ENCODE results near the gene TEX264. TPM values are rescaled to one million over a fixed set of nuclear protein-coding genes. Genes with fewer than 3 reads are reported as not detected.

The TEX264 gene
- total and polyA plus RNA-seq, 2 donors (not counting 1 experiment from before 2014, with no cell fraction given): 34.3 to 51.0 TPM

DNA sequence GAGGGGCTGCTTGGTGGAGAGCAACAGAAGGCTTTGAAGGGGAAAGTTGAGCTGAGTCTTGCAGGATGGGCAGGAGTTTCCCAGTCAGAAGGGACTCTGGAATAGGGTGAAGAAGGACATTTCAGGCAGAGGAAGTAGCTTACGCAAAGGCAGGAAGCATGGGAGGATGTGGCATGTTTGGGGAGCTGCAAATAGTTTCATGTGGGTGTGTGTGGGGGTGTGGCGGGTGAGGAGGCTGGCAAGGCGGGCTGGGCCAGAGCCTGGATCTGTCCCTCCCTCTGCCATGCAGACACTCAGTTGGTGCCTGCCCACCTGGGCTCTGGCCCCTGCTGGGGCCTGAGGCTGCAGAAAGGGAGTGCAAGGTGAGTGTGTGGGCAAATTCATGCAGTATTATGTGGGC lies 10.4 kb downstream of the TEX264 start:
- Histone ChIP-seq H3K9me3 (ENCODE audit: control insufficient read depth, insufficient read depth, low read depth, low read length) (no peaks in the 10 kb centered on the region), H3K4me3 (replicated peaks in 1 of 4; ENCODE audit: control extremely low read depth in 1 of 4, insufficient read depth in 1 of 4, low read depth in 3 of 4, low read length in 4 of 4) (no peak overlapping the region), H3K9ac (ENCODE audit: insufficient read depth, low read length) (no peak overlapping the region), H4K20me1 (ENCODE audit: control insufficient read depth, extremely low read depth, insufficient read depth, low read length) (no peaks in the 10 kb centered on the region), H3K4me1 (ENCODE audit: control insufficient read depth, extremely low read depth, insufficient read depth, low read length) (no peaks in the 10 kb centered on the region), H3K79me2 (ENCODE audit: control insufficient read depth, insufficient read depth, low read length) (no peaks in the 10 kb centered on the region), H3K27ac (ENCODE audit: insufficient read depth, low read length) (no peak overlapping the region), H3K4me2 (ENCODE audit: extremely low read depth, insufficient read depth, low read length) (no peak overlapping the region), H3K27me3 (ENCODE audit: control insufficient read depth, insufficient read depth, low read length) (no peaks in the 10 kb centered on the region), H2AFZ (ENCODE audit: low read length) (no peak overlapping the region), H3K36me3 (ENCODE audit: control insufficient read depth, insufficient read depth, low read length) (peaks cover 6% of the 10 kb centered on the region)
- TF ChIP-seq, protein P1, sequence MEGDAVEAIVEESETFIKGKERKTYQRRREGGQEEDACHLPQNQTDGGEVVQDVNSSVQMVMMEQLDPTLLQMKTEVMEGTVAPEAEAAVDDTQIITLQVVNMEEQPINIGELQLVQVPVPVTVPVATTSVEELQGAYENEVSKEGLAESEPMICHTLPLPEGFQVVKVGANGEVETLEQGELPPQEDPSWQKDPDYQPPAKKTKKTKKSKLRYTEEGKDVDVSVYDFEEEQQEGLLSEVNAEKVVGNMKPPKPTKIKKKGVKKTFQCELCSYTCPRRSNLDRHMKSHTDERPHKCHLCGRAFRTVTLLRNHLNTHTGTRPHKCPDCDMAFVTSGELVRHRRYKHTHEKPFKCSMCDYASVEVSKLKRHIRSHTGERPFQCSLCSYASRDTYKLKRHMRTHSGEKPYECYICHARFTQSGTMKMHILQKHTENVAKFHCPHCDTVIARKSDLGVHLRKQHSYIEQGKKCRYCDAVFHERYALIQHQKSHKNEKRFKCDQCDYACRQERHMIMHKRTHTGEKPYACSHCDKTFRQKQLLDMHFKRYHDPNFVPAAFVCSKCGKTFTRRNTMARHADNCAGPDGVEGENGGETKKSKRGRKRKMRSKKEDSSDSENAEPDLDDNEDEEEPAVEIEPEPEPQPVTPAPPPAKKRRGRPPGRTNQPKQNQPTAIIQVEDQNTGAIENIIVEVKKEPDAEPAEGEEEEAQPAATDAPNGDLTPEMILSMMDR (conservative IDR thresholded peaks at IDR 0.05 in 1 of 2, IDR thresholded peaks at IDR 0.05 in 1 of 2; ENCODE audit: low read depth in 1 of 2, low read length in 2 of 2): no peak
- no peak for TF ChIP-seq EZH2 (IDR thresholded peaks at IDR 0.05; ENCODE audit: low read length, missing control alignments)
- DNase-seq (ENCODE audit: low read depth in 2 of 2): no peak

GRCh38 chr3:51682079-51682478 lies 11.0 kb downstream of the TEX264 start:
- Histone ChIP-seq H3K79me2 (ENCODE audit: control insufficient read depth, insufficient read depth, low read length) (no peaks in the 10 kb centered on the region), H3K4me1 (ENCODE audit: control insufficient read depth, extremely low read depth, insufficient read depth, low read length) (no peaks in the 10 kb centered on the region), H3K27ac (ENCODE audit: insufficient read depth, low read length) (no peak overlapping the region), H3K36me3 (ENCODE audit: control insufficient read depth, insufficient read depth, low read length) (peaks cover 3% of the 10 kb centered on the region), H3K9me3 (ENCODE audit: control insufficient read depth, insufficient read depth, low read depth, low read length) (no peaks in the 10 kb centered on the region), H2AFZ (ENCODE audit: low read length) (no peak overlapping the region), H3K4me3 (replicated peaks in 1 of 4; ENCODE audit: control extremely low read depth in 1 of 4, insufficient read depth in 1 of 4, low read depth in 3 of 4, low read length in 4 of 4) (no peak overlapping the region), H4K20me1 (ENCODE audit: control insufficient read depth, extremely low read depth, insufficient read depth, low read length) (no peaks in the 10 kb centered on the region), H3K27me3 (ENCODE audit: control insufficient read depth, insufficient read depth, low read length) (no peaks in the 10 kb centered on the region), H3K9ac (ENCODE audit: insufficient read depth, low read length) (no peak overlapping the region), H3K4me2 (ENCODE audit: extremely low read depth, insufficient read depth, low read length) (no peak overlapping the region)
- TF ChIP-seq, protein P1 (conservative IDR thresholded peaks at IDR 0.05 in 1 of 2, IDR thresholded peaks at IDR 0.05 in 1 of 2; ENCODE audit: low read depth in 1 of 2, low read length in 2 of 2): peak; percentile 78 to 90
- no peak for TF ChIP-seq EZH2 (IDR thresholded peaks at IDR 0.05; ENCODE audit: low read length, missing control alignments)
- peak; percentile 74 to 84 for DNase-seq (ENCODE audit: low read depth in 2 of 2)

- Histone ChIP-seq H3K4me2 (ENCODE audit: extremely low read depth, insufficient read depth, low read length) (no peak overlapping the region), H3K9me3 (ENCODE audit: control insufficient read depth, insufficient read depth, low read depth, low read length) (no peaks in the 10 kb centered on the region), H2AFZ (ENCODE audit: low read length) (no peak overlapping the region), H3K4me1 (ENCODE audit: control insufficient read depth, extremely low read depth, insufficient read depth, low read length) (no peaks in the 10 kb centered on the region), H3K27ac (ENCODE audit: insufficient read depth, low read length) (no peak overlapping the region), H4K20me1 (ENCODE audit: control insufficient read depth, extremely low read depth, insufficient read depth, low read length) (no peaks in the 10 kb centered on the region), H3K79me2 (ENCODE audit: control insufficient read depth, insufficient read depth, low read length) (no peaks in the 10 kb centered on the region), H3K36me3 (ENCODE audit: control insufficient read depth, insufficient read depth, low read length) (peaks cover 3% of the 10 kb centered on the region), H3K4me3 (replicated peaks in 1 of 4; ENCODE audit: control extremely low read depth in 1 of 4, insufficient read depth in 1 of 4, low read depth in 3 of 4, low read length in 4 of 4) (no peak overlapping the region), H3K27me3 (ENCODE audit: control insufficient read depth, insufficient read depth, low read length) (no peaks in the 10 kb centered on the region), H3K9ac (ENCODE audit: insufficient read depth, low read length) (no peak overlapping the region)
- no peak for DNase-seq (ENCODE audit: low read depth in 2 of 2)
- no peak for TF ChIP-seq EZH2 (IDR thresholded peaks at IDR 0.05; ENCODE audit: low read length, missing control alignments)
- TF ChIP-seq, protein P1 (conservative IDR thresholded peaks at IDR 0.05 in 1 of 2, IDR thresholded peaks at IDR 0.05 in 1 of 2; ENCODE audit: low read depth in 1 of 2, low read length in 2 of 2): no peak
Observed at GRCh38 chr3:51682526-51682925, 11.5 kb downstream of the TEX264 start.

Data from fibroblast of lung (primary cell).